Measurements from ENCODE around the gene VAC14. TPM values are rescaled to one million over a fixed set of nuclear protein-coding genes. Genes with fewer than 3 reads are reported as not detected.

The VAC14 gene
- polyA plus RNA-seq, 2 of the 4 experiments (the other 2 are of a cell fraction): 25.3 to 27.0 TPM

DNA sequence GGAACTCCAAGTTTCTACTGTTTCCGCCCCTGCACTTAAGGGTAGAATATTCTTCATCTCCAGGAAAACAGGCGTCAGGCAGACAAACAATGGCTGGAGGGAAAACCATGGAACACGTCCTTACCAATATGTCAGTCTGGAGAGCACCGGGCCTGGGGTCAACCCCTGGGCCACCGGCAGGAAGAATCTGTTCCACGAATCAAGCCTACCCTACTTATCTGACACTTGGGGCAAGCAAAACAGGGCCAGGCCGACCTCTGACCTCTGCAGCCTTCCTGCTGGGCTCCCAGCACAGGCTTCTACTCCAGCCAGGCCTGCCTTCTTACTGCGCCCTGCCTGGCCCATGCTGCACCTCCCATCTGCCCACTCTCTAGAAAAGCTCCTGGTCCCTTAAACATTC, 10.1 kb downstream of the VAC14 start:
- ChIA-PET POLR2A (no interaction called here), CTCF (interaction anchor here (1.2 kb wide), 1 partner anchor 567 kb away, joined by 3 read pairs; no protein-coding TSS in a partner anchor)
- DNase-seq (ENCODE audit: low read depth in 1 of 2, low spot score in 1 of 2): no peak
- H3K4me2 ChIP-seq: no peak overlapping the region
- no peak for ATAC-seq
- no peaks in the 10 kb centered on the region for H3K4me1 ChIP-seq
- WGBS (ENCODE audit: missing lambda C conversion rate): 93% methylated on average over 8 of the region's 8 CpGs
- H3K9me3 ChIP-seq: no peaks in the 10 kb centered on the region
- TF ChIP-seq POLR2A (IDR thresholded peaks at IDR 0.05; ENCODE audit: low read length): no peak
- TF ChIP-seq SMC3 (IDR thresholded peaks at IDR 0.05): no peak
- TF ChIP-seq ZNF302 (CRISPR knock-in tag; IDR thresholded peaks at IDR 0.05): no peak
- no peak for TF ChIP-seq EP300 (IDR thresholded peaks at IDR 0.05)
- TF ChIP-seq HOXB13 (CRISPR knock-in tag; IDR thresholded peaks at IDR 0.05; ENCODE audit: low read depth): no peak
- TF ChIP-seq, protein P1, sequence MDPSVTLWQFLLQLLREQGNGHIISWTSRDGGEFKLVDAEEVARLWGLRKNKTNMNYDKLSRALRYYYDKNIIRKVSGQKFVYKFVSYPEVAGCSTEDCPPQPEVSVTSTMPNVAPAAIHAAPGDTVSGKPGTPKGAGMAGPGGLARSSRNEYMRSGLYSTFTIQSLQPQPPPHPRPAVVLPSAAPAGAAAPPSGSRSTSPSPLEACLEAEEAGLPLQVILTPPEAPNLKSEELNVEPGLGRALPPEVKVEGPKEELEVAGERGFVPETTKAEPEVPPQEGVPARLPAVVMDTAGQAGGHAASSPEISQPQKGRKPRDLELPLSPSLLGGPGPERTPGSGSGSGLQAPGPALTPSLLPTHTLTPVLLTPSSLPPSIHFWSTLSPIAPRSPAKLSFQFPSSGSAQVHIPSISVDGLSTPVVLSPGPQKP (IDR thresholded peaks at IDR 0.05; ENCODE audit: low read depth, low read length): no peak
- TF ChIP-seq, protein P2, sequence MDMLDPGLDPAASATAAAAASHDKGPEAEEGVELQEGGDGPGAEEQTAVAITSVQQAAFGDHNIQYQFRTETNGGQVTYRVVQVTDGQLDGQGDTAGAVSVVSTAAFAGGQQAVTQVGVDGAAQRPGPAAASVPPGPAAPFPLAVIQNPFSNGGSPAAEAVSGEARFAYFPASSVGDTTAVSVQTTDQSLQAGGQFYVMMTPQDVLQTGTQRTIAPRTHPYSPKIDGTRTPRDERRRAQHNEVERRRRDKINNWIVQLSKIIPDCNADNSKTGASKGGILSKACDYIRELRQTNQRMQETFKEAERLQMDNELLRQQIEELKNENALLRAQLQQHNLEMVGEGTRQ (IDR thresholded peaks at IDR 0.05): no peak
- TF ChIP-seq, protein P3, sequence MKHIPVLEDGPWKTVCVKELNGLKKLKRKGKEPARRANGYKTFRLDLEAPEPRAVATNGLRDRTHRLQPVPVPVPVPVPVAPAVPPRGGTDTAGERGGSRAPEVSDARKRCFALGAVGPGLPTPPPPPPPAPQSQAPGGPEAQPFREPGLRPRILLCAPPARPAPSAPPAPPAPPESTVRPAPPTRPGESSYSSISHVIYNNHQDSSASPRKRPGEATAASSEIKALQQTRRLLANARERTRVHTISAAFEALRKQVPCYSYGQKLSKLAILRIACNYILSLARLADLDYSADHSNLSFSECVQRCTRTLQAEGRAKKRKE (CRISPR knock-in tag; IDR thresholded peaks at IDR 0.05; ENCODE audit: low read depth): no peak
- TF ChIP-seq RFX5 (IDR thresholded peaks at IDR 0.05): no peak
- no peak for TF ChIP-seq NR3C1 (IDR thresholded peaks at IDR 0.05)
- H3K4me3 ChIP-seq: no peak overlapping the region
- no peak overlapping the region for H3K27ac ChIP-seq
- no peak for FAIRE-seq

DNA sequence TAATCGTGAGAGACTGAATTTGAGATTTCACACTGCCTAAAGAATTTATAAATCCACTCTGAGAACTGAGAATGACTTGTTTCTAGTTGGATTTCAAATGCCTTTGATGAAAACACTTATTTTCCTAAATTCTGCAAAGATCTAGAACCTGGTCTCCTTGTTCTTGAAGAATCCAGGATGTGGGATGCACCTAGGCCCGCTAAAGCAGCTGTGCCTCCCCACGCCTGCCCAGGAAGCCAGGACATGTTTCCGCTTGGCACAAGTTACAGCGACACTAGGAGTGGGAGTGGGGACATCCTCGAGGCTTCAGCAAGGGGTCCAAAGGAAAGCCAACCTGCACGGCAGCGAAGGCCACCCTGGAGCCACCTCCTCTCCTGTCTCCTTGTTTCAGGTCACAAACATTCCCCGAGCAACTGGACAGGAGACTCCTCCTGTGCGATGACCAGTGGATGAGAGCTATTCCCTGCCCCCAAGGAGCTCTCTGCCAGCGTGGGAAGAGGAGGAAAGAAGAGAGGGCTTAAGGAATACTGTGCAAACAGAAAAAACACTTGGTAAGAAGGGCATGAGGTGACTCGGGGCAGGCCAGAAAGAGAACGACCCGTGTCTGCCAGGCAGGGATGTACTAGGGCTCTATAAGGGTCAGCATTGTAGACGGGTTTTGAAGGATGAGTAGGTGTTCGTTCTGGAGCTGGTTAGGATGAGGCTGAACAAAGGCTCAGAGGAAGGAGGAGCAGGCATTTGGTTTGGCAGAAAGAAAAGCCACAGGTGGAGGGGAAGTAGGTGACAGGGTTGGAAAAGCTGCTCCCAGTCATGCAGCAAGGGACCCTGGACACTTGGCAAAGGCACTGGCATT, 11.1 kb downstream of the VAC14 start:
- no peak for DNase-seq (ENCODE audit: low read depth in 1 of 2, low spot score in 1 of 2)
- ChIA-PET CTCF (interaction anchor here (1.2 to 11.2 kb wide), 4 partner anchors 19 to 569 kb away, joined by 3 to 76 read pairs (median 4); partner anchors contain the start of gene CALB2), POLR2A (no interaction called here)
- H3K4me1 ChIP-seq: no peaks in the 10 kb centered on the region
- whole genome bisulfite sequencing (ENCODE audit: missing lambda C conversion rate): 75% methylated on average over 16 of the region's 16 CpGs
- FAIRE-seq: no peak
- ATAC-seq: peak; percentile 35 to 55; a peak in 3 of 6 replicates
- H3K4me3 ChIP-seq: no peak overlapping the region
- H3K27ac ChIP-seq: no peak overlapping the region
- H3K9me3 ChIP-seq: no peaks in the 10 kb centered on the region
- 0 out of 5 replicates have a peak, but pooled peaks of 1 of the 2 experiments have one; percentile 6 for TF ChIP-seq JUN (IDR thresholded peaks at IDR 0.05)
- TF ChIP-seq EP300 (IDR thresholded peaks at IDR 0.05): no peak
- no peak overlapping the region for H3K4me2 ChIP-seq

DNA sequence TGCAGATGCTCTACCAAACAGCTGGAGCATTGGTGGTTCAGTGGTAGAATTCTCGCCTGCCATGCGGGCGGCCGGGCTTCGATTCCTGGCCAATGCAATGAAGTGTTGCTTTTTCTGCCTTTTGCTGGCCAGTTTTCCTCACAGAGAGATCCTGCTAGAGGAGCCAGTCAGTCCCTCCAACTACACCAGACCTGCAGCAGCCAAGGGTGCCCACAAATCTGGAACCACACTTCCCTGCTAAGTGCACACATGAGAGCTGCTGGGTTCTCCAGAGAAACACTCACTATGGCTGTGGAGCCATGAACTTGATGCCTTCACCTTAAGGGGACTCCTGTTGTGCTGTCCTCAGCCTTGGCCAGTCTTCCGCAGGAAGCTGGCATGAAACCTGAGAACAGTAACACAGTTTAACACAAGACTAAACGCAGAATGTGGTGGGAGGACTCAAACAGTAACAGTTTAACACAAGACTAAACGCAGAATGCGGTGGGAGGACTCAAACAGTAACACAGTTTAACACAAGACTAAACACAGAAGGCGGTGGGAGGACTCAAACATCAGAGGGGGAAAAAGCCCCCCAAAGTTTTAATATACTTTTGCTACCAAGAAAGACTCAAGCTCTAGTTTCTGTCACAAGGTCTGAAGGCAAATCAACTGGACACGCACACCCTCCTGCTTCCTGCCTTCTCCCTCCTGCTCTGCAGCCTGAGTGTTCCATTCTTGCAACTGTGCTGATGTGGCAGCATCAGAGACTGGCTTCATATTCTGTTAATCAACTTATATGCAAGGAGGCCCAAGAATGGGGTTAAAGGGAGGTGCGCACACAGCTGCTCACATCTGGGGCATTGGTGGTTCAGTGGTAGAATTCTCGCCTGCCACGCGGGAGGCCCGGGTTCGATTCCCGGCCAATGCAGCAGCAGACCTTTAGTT, 12.0 kb downstream of the VAC14 start:
- no peaks in the 10 kb centered on the region for H3K9me3 ChIP-seq
- POLR2A ChIA-PET: no interaction called here
- TF ChIP-seq EP300 (IDR thresholded peaks at IDR 0.05) (no peak), FOSB (CRISPR knock-in tag; IDR thresholded peaks at IDR 0.05) (peak; percentile 71; the same call in 1 of the 2 replicates), TFCP2L1 (CRISPR knock-in tag; IDR thresholded peaks at IDR 0.05) (peak; percentile 77; the same call in 1 of the 2 replicates), CBX2 (IDR thresholded peaks at IDR 0.05; ENCODE audit: borderline replicate concordance, low read depth) (no peak), NFE2L2 (conservative IDR thresholded peaks at IDR 0.05; ENCODE audit: low read length) (no peak), MAFK (IDR thresholded peaks at IDR 0.05; ENCODE audit: partially characterized antibody) (peak; percentile 54), TP53 (CRISPR knock-in tag; IDR thresholded peaks at IDR 0.05) (no peak), KDM1A (IDR thresholded peaks at IDR 0.05; ENCODE audit: low read depth) (no peak), RNF2 (IDR thresholded peaks at IDR 0.05; ENCODE audit: borderline replicate concordance, low read depth) (no peak), MAZ (IDR thresholded peaks at IDR 0.05; ENCODE audit: borderline replicate concordance, low read depth, low read length) (no peak), HDAC2 (IDR thresholded peaks at IDR 0.05) (no peak), SREBF2 (IDR thresholded peaks at IDR 0.05) (peak; percentile 75), HOXA7 (CRISPR knock-in tag; IDR thresholded peaks at IDR 0.05) (0 out of 2 replicates have a peak, but pooled peaks have one; percentile 67), NPAS2 (CRISPR knock-in tag; IDR thresholded peaks at IDR 0.05; ENCODE audit: borderline replicate concordance) (no peak), ZFP36 (IDR thresholded peaks at IDR 0.05; ENCODE audit: borderline replicate concordance, partially characterized antibody) (no peak), JUN (IDR thresholded peaks at IDR 0.05) (peak in 1 of 2 experiments; percentile 60; a peak in 2 of 5 replicates)
- TF ChIP-seq, protein P4, sequence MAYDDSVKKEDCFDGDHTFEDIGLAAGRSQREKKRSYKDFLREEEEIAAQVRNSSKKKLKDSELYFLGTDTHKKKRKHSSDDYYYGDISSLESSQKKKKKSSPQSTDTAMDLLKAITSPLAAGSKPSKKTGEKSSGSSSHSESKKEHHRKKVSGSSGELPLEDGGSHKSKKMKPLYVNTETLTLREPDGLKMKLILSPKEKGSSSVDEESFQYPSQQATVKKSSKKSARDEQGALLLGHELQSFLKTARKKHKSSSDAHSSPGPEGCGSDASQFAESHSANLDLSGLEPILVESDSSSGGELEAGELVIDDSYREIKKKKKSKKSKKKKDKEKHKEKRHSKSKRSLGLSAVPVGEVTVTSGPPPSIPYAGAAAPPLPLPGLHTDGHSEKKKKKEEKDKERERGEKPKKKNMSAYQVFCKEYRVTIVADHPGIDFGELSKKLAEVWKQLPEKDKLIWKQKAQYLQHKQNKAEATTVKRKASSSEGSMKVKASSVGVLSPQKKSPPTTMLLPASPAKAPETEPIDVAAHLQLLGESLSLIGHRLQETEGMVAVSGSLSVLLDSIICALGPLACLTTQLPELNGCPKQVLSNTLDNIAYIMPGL (CRISPR knock-in tag; IDR thresholded peaks at IDR 0.05; ENCODE audit: borderline replicate concordance): peak; percentile 70; the same call in 1 of the 2 replicates
- TF ChIP-seq, protein P5, sequence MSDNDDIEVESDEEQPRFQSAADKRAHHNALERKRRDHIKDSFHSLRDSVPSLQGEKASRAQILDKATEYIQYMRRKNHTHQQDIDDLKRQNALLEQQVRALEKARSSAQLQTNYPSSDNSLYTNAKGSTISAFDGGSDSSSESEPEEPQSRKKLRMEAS (IDR thresholded peaks at IDR 0.05): peak; percentile 40; the same call in 1 of the 2 replicates

More for the DNA sequence above, 12.0 kb downstream of the VAC14 start:
- CTCF ChIA-PET: interaction anchor here (1.4 to 11.2 kb wide), 4 partner anchors 9 to 570 kb away, joined by 4 to 76 read pairs (median 5); partner anchors contain the start of gene CALB2
- ATAC-seq (peak; percentile 54 to 79; a peak in 4 of 6 replicates), DNase-seq (ENCODE audit: low read depth in 1 of 2, low spot score in 1 of 2) (peak; percentile 59 to 79), FAIRE-seq (peak; percentile 13)
- Histone ChIP-seq H3K4me2 (no peak overlapping the region), H3K4me3 (no peak overlapping the region), H3K27ac (no peak overlapping the region), H3K4me1 (no peaks in the 10 kb centered on the region)
- 61% methylated on average over 18 of the region's 18 CpGs for WGBS (ENCODE audit: missing lambda C conversion rate)

Measured in A549 (cell line).